B cell (primary cell): ENCODE results near the gene MIPOL1. TPM values are rescaled to one million over a fixed set of nuclear protein-coding genes. Genes with fewer than 3 reads are reported as not detected.

ENCODE experiments used
- ATAC-seq: fragments of 200-7000 bp; cut with Tn5 transposase; one replicate; pipeline ENCODE4 v1.10.0; 2021; ENCODE audit warnings: low read depth, mild to moderate bottlenecking, moderate number of reproducible peaks, moderate library complexity
- CTCF ChIA-PET: fragments of 350-600 bp; sonication (Branson Sonifier 250); formaldehyde crosslinking; loops from one replicate; lab custom pipeline; 2021; ENCODE audit warnings: antibody characterized with exemption, inconsistent platforms; lab: Charles Lee
- POLR2A ChIA-PET: fragments of 350-600 bp; sonication (Branson Sonifier 250); formaldehyde crosslinking; loops from one replicate; lab custom pipeline; 2021; ENCODE audit warnings: antibody characterized with exemption; lab: Charles Lee
- DNase-seq: peaks from one replicate; pipeline ENCODE4 v3.0.0; 2013
- H2AFZ ChIP-seq: 2 replicates; pipeline ENCODE4 v1.6.1; 2012; ENCODE audit warnings: mild to moderate bottlenecking, low read depth, low read length; ENCODE audit not compliant: insufficient read depth, poor library complexity, severe bottlenecking
- H3K27ac ChIP-seq, 2 donors: 1 replicate in 1 of 2; 2 replicates in 1 of 2; pipeline ENCODE4 v1.5.1; 2012 to 2013; ENCODE audit warnings: low read length in 2 of 2, mild to moderate bottlenecking in 2 of 2, moderate library complexity in 1 of 2
- H3K27me3 ChIP-seq, 4 experiments: fragments of 200-600 bp in 1 of 4; sonication (generic) in 1 of 4; replicated peaks in 1 of 4; 1 replicate in 2 of 4; 2 replicates in 2 of 4; pipeline versions ENCODE4 v1.6.1 to v1.7.0; 2013 to 2016; ENCODE audit warnings: low read length in 3 of 4, mild to moderate bottlenecking in 2 of 4, mixed read lengths in 1 of 4, moderate library complexity in 1 of 4; ENCODE audit not compliant: insufficient read depth in 4 of 4, control insufficient read depth in 3 of 4; ENCODE audit errors: control extremely low read depth in 1 of 4
- H3K36me3 ChIP-seq, 2 experiments: replicated peaks in 1 of 2; 1 replicate in 1 of 2; 2 replicates in 1 of 2; pipeline versions ENCODE4 v1.6.1 to v1.7.1; 2013; ENCODE audit warnings: low read length in 1 of 2; ENCODE audit not compliant: insufficient read depth in 2 of 2, control insufficient read depth in 1 of 2; ENCODE audit errors: control extremely low read depth in 1 of 2, extremely low read depth in 1 of 2
- H3K4me1 ChIP-seq, 2 donors: fragments of 200-600 bp in 1 of 2; sonication (generic) in 1 of 2; 1 replicate in 1 of 2; 2 replicates in 1 of 2; pipeline versions ENCODE4 v1.5.1 to v1.6.1; 2013 to 2017; ENCODE audit warnings: low read length in 2 of 2; ENCODE audit not compliant: control insufficient read depth in 2 of 2, insufficient read depth in 2 of 2
- H3K4me2 ChIP-seq: replicated peaks from 2 replicates; pipeline ENCODE3; 2012; ENCODE audit warnings: mild to moderate bottlenecking, low read depth, low read length; ENCODE audit not compliant: poor library complexity, severe bottlenecking
- H3K4me3 ChIP-seq, 5 experiments: fragments of 200-600 bp in 1 of 5; sonication (generic) in 1 of 5; 1 replicate in 3 of 5; 2 replicates in 2 of 5; pipeline versions ENCODE4 v1.5.1 to v1.7.0; 2011 to 2016; ENCODE audit warnings: low read length in 4 of 5, mild to moderate bottlenecking in 4 of 5, low read depth in 2 of 5, control low read depth in 1 of 5, moderate library complexity in 1 of 5; ENCODE audit not compliant: insufficient read depth in 1 of 5; ENCODE audit errors: control extremely low read depth in 1 of 5, extremely low read depth in 1 of 5
- H3K79me2 ChIP-seq: fragments of 200-600 bp; sonication (generic); one replicate; pipeline ENCODE4 v1.6.0; 2016; ENCODE audit warnings: low read length; ENCODE audit not compliant: control insufficient read depth, insufficient read depth
- H3K9ac ChIP-seq: fragments of 200-600 bp; sonication (generic); 2 replicates; pipeline ENCODE4 v1.6.1; 2017; ENCODE audit warnings: mild to moderate bottlenecking, low read length, moderate library complexity
- H3K9me3 ChIP-seq, 3 donors: one replicate each; pipeline versions ENCODE4 v1.6.1 to v1.7.1; 2013; ENCODE audit warnings: low read length in 2 of 3; ENCODE audit not compliant: control insufficient read depth in 2 of 3, insufficient read depth in 1 of 3; ENCODE audit errors: control extremely low read depth in 1 of 3
- H4K20me1 ChIP-seq: 2 replicates; pipeline ENCODE4 v1.6.0; 2012; ENCODE audit warnings: mild to moderate bottlenecking, low read length; ENCODE audit not compliant: insufficient read depth, control insufficient read depth, poor library complexity, severe bottlenecking
- H3K27ac Mint-ChIP-seq: one replicate; pipeline ENCODE4 v1.8.0; 2021; ENCODE audit warnings: mixed read lengths
- H3K27me3 Mint-ChIP-seq: one replicate; pipeline ENCODE4 v1.8.0; 2021; ENCODE audit warnings: mixed read lengths
- H3K4me1 Mint-ChIP-seq: one replicate; pipeline ENCODE4 v1.8.0; 2021; ENCODE audit warnings: mixed read lengths
- H3K4me3 Mint-ChIP-seq: one replicate; pipeline ENCODE4 v1.8.0; 2021; ENCODE audit warnings: mixed read lengths
- H3K9me3 Mint-ChIP-seq: one replicate; pipeline ENCODE4 v1.8.0; 2022; ENCODE audit warnings: mixed read lengths; ENCODE audit not compliant: insufficient read depth
- CTCF ChIP-seq: fragments of 200-600 bp; IDR thresholded peaks from one replicate; pipeline ENCODE4 v1.8.0; 2022; ENCODE audit warnings: antibody characterized with exemption, mild to moderate bottlenecking
- EZH2 ChIP-seq: IDR thresholded peaks from 2 replicates; pipeline ENCODE4 v1.6.1; 2012; ENCODE audit warnings: borderline replicate concordance, low read depth, mild to moderate bottlenecking, moderate library complexity, low read length; ENCODE audit not compliant: insufficient read depth, poor library complexity, severe bottlenecking
- WGBS: methylation state at CpG from one replicate; pipeline ENCODE4 v1.1.5; 2013; ENCODE audit warnings: missing lambda C conversion rate; ENCODE audit not compliant: insufficient coverage; 5-methylcytosine and 5-hydroxymethylcytosine counted together
- intact Hi-C: fragments of 100-400 bp; cut with micrococcal nuclease; formaldehyde crosslinking; loops from one replicate; pipeline ENCODE4 v1.10.0; 2022
- polyA plus RNA-seq: library from polyadenylated mRNA; depleted of rRNA; stranded (reverse); fragments of >200 nt; gene quantifications from 2 replicates; pipeline ENCODE4 v1.2.3, GENCODE V29; 2012
- total RNA-seq, 2 donors: library from RNA; stranded (reverse); fragments of 120-200 nt in 1 of 2; gene quantifications; 1 replicate in 1 of 2; 2 replicates in 1 of 2; pipeline versions ENCODE4 v1.2.3 to v1.2.4, GENCODE V29; 2013 to 2022

The MIPOL1 gene
- total and polyA plus RNA-seq, 2 donors (not counting 1 experiment from before 2014, with no cell fraction given), result 0.17 TPM; not detected in 1

GRCh38 chr14:37596790-37597472 lies 399.2 kb downstream of the MIPOL1 start:
- intact Hi-C loops, result no loop called here
- no peak overlapping the region for H2AFZ ChIP-seq
- no peaks in the 10 kb centered on the region for H3K36me3 ChIP-seq
- H3K27ac ChIP-seq, result no peak overlapping the region
- Mint-ChIP-seq H3K27ac (no peak overlapping the region), H3K4me3 (no peak overlapping the region), H3K4me1 (peaks cover 13% of the 10 kb centered on the region), H3K9me3 (peaks cover 2% of the 10 kb centered on the region), H3K27me3 (peaks cover 78% of the 10 kb centered on the region)
- no peak for TF ChIP-seq CTCF
- no peak for TF ChIP-seq EZH2
- 0% methylated on average over 2 of the region's 7 CpGs for WGBS
- H3K9me3 ChIP-seq, result peaks cover 0 to 51% (median 2%) of the 10 kb centered on the region in 3 donors
- H3K4me1 ChIP-seq, result peaks cover 13 to 26% of the 10 kb centered on the region in 2 donors
- H3K9ac ChIP-seq, result no peak overlapping the region
- ATAC-seq (no peak), DNase-seq (no peak)
- H4K20me1 ChIP-seq, result no peaks in the 10 kb centered on the region
- no peaks in the 10 kb centered on the region for H3K79me2 ChIP-seq
- H3K4me2 ChIP-seq, result no peak overlapping the region
- CTCF ChIA-PET, result no interaction called here
- POLR2A ChIA-PET, result no interaction called here
- H3K4me3 ChIP-seq, result no peak overlapping the region
- H3K27me3 ChIP-seq, result peaks cover 1 to 81% (median 50%) of the 10 kb centered on the region in 4 experiments

DNA sequence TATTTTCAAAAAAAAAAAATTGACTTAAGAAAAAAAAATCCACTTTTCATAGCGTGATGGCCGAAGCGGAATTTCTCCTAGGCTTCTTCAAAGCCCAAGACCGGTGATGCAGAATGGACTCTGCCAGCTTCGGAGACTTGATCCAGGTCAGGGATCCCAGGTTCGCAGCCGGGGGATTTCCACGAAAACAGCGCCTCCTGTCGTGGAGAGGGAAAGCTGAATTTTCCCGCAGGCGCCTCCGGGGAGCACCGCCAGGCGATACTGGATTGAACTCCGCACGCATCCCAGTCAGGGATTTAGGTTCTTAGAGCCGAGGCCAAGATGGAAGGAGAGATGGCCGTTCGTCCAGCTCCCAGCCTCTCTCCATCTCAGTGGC lies 399.8 kb downstream of the MIPOL1 start:
- Mint-ChIP-seq H3K4me1 (peaks cover 13% of the 10 kb centered on the region), H3K27me3 (peaks cover 75% of the 10 kb centered on the region), H3K4me3 (no peak overlapping the region), H3K27ac (no peak overlapping the region), H3K9me3 (peaks cover under 1% of the 10 kb centered on the region)
- Histone ChIP-seq H3K4me3 (no peak overlapping the region), H3K27me3 (peaks cover 1 to 82% (median 50%) of the 10 kb centered on the region in 4 experiments), H4K20me1 (no peaks in the 10 kb centered on the region), H3K27ac (no peak overlapping the region), H3K36me3 (no peaks in the 10 kb centered on the region), H3K4me2 (no peak overlapping the region), H3K4me1 (peaks cover 13 to 26% of the 10 kb centered on the region in 2 donors), H2AFZ (no peak overlapping the region), H3K9me3 (peaks cover 0 to 50% (median 2%) of the 10 kb centered on the region in 3 donors), H3K79me2 (no peaks in the 10 kb centered on the region), H3K9ac (no peak overlapping the region)
- DNase-seq (no peak), ATAC-seq (no peak)
- intact Hi-C loops, result no loop called here
- WGBS, result 18% methylated on average over 18 of the region's 20 CpGs
- CTCF ChIA-PET, result no interaction called here
- POLR2A ChIA-PET, result no interaction called here
- TF ChIP-seq CTCF, result no peak
- no peak for TF ChIP-seq EZH2
